WTC11 (cell line): Measurements from ENCODE around the gene SMAD5.

ENCODE experiments used
- CTCF ChIP-seq: fragments of 200-600 bp; IDR thresholded peaks from 2 replicates; pipeline ENCODE4 v1.8.0; 2022; ENCODE audit warnings: antibody characterized with exemption
- RELA ChIP-seq: sonication (generic); formaldehyde crosslinking; IDR thresholded peaks from 2 replicates; pipeline ENCODE4 v1.8.1; 2022; ENCODE audit warnings: missing genetic modification reagents, mild to moderate bottlenecking, borderline replicate concordance
- SOX15 ChIP-seq: fragments of 250-450 bp; sonication (Bioruptor Pico); IDR thresholded peaks from 2 replicates; pipeline ENCODE4 v1.9.0; 2021; ENCODE audit warnings: mild to moderate bottlenecking
- SP1 ChIP-seq: sonication (generic); formaldehyde crosslinking; conservative IDR thresholded peaks from 2 replicates; pipeline ENCODE4 v1.8.1; 2022; ENCODE audit warnings: missing genetic modification reagents
- ZNF263 ChIP-seq: sonication (generic); formaldehyde crosslinking; IDR thresholded peaks from 2 replicates; pipeline ENCODE4 v1.8.1; 2022; ENCODE audit warnings: low read depth, mild to moderate bottlenecking, moderate library complexity, missing genetic modification reagents

DNA sequence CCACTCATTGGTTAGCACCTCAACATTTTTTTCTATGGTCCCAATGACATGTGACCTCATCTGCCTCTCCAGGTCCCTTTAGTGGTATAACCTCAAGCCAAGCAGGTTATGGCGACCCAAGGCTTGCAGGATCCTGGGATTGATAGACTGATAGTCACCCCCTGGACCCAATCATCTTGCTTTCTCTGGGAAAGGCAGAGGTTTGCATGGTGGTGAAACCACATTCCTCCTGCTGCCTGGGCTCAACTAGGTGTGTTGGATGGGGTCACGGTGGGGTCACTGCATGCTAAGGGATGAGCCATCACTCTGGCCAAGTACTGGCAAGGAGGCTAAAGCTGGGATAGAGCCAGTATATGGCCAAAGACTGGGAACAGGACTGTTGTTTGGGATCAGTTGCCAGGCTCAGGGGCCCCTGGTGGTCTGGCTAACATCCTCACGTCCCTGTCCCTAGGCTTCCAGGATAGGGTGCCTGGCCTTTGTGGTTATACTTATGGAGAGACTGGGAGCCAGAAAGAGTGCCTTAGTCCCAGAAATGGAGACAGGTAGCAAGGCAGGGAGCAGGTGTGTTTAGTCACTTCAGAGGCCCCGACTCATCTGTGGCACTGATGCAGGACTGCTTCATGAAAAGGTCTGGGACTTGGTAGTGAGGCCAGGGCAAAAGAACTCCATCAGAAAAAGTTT lies 65.0 kb downstream of the SMAD5 start:
- TF ChIP-seq SP1 (CRISPR knock-in tag) (no peak), CTCF (no peak), ZNF263 (no peak), SOX15 (CRISPR knock-in tag) (no peak), RELA (CRISPR knock-in tag) (no peak)
